ENCODE results near the gene CCR7. TPM values are rescaled to one million over a fixed set of nuclear protein-coding genes. Genes with fewer than 3 reads are reported as not detected.

Gene CCR7
- total and polyA plus RNA-seq, 4 donors = 0.11 to 0.33 (median 0.18) TPM

DNA sequence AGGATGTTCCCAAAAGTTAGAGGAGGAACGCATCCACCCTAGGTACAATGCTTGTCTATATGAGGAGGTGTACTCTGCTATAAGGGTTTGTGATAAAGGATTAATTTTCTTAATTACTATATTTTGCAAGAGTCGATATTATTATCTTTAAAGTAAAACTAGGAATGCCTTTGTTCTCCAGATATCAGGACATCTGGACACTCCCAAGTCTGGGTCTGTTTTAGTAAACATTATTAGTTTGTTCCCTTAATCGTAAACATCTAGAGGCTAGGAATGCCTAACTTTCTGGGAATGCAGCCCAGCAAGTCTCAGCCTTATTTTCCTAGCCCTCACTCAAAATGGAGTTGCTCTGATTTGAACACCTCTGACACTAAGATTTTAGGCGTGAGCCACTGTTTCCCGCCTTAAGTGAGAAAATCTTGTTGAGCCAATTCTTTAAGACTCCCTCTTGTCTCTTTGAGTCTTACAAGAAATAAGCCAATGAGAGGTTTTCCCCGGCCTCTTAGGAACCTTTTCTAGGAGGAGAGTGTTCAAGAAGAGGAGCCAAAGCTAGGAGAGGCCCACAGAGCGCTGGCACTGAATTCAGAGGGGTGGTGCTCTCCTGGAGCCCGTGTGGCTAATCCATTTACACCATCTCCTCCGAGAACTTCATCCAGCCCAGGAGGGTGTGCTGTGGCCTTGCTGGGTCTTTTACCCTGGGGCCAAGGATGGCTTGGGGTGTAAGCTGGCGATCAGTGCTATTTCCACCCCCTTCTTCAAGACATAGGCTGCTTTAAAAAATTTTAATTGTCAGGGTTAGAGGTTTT is 41.5 kb upstream of the CCR7 start:
- Histone ChIP-seq H3K4me3 (ENCODE audit: low read depth, low read length) (no peak overlapping the region), H3K36me3 (ENCODE audit: control insufficient read depth, insufficient read depth, low read length) (no peaks in the 10 kb centered on the region), H3K27ac (ENCODE audit: low read depth, low read length) (no peak overlapping the region), H3K4me1 (ENCODE audit: control insufficient read depth, insufficient read depth, low read length) (no peaks in the 10 kb centered on the region), H3K9me3 (ENCODE audit: control insufficient read depth, insufficient read depth, low read length) (no peaks in the 10 kb centered on the region), H3K27me3 (ENCODE audit: control insufficient read depth, insufficient read depth, low read length) (no peaks in the 10 kb centered on the region)
- DNase-seq (ENCODE audit: low read depth in 4 of 6, low spot score in 6 of 6) = no peak
- WGBS (ENCODE audit: insufficient coverage) = 60% methylated on average over 3 of the region's 10 CpGs

DNA sequence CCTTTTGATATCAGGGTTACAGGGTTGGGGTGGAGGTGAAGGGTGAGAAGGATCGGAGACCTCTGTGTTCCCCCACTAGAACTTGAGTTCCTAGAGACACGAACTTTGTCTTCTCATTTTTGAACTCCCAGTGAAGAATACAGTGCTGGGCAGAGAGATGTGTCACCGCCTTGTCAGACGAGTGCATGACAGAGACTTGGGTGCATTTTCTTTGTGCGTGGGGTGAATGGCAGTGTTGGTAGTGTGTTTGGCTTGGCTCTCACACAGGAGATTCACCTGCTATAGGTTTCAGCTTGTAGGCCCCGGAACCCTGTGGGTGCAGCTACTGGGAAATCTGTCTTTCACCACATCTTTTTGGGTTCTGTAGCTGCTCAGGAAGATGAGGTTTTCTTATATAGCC is 40.0 kb upstream of the CCR7 start:
- no peak overlapping the region for H3K27ac ChIP-seq (ENCODE audit: low read depth, low read length)
- no peak overlapping the region for H3K4me3 ChIP-seq (ENCODE audit: low read depth, low read length)
- no peaks in the 10 kb centered on the region for H3K4me1 ChIP-seq (ENCODE audit: control insufficient read depth, insufficient read depth, low read length)
- no peak for DNase-seq (ENCODE audit: low read depth in 4 of 6, low spot score in 6 of 6)
- H3K36me3 ChIP-seq (ENCODE audit: control insufficient read depth, insufficient read depth, low read length) = no peaks in the 10 kb centered on the region
- no peaks in the 10 kb centered on the region for H3K27me3 ChIP-seq (ENCODE audit: control insufficient read depth, insufficient read depth, low read length)
- no peaks in the 10 kb centered on the region for H3K9me3 ChIP-seq (ENCODE audit: control insufficient read depth, insufficient read depth, low read length)
- WGBS (ENCODE audit: insufficient coverage) = 82% methylated on average over 5 of the region's 6 CpGs

DNA sequence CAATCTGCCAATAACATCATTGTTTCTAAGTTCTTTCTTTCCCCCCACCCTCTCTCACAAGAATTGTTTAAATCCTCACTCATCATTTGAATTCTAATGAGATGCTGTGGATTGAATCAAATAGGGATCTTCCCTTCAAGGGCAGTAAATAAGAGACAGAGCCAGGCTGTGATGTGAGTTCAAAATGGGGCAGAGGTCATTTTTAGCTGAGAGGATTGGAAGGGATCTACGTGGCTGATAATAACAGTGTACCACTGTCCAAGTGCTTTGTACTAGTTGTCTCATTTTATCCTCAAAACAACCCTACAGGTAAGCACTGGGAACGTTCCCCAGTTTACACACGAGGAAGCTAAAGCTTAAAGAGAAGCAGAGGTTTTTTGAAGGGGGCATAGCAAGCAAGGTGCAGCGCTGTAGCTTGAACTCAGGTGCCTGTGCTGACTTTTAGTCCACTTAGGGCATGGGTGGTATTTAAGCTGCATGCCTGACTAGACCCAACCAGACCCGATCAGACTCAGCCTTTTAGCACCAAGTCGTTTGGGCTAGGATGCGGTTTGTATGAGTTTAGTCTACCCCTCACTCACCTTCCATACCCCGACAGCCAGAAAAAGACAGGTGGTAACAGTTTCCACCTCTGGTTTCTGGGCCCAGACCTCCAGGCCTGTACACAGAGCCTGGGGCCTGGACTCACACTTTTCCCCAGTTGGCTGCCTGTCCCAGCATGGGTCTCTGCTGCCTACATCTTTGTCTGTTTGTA is 39.2 kb upstream of the CCR7 start:
- 93% methylated on average over 7 of the region's 8 CpGs for WGBS (ENCODE audit: insufficient coverage)
- Histone ChIP-seq H3K9me3 (ENCODE audit: control insufficient read depth, insufficient read depth, low read length) (no peaks in the 10 kb centered on the region), H3K27me3 (ENCODE audit: control insufficient read depth, insufficient read depth, low read length) (no peaks in the 10 kb centered on the region), H3K27ac (ENCODE audit: low read depth, low read length) (no peak overlapping the region), H3K4me1 (ENCODE audit: control insufficient read depth, insufficient read depth, low read length) (no peaks in the 10 kb centered on the region), H3K4me3 (ENCODE audit: low read depth, low read length) (no peak overlapping the region), H3K36me3 (ENCODE audit: control insufficient read depth, insufficient read depth, low read length) (no peaks in the 10 kb centered on the region)
- DNase-seq (ENCODE audit: low read depth in 4 of 6, low spot score in 6 of 6) = no peak

DNA sequence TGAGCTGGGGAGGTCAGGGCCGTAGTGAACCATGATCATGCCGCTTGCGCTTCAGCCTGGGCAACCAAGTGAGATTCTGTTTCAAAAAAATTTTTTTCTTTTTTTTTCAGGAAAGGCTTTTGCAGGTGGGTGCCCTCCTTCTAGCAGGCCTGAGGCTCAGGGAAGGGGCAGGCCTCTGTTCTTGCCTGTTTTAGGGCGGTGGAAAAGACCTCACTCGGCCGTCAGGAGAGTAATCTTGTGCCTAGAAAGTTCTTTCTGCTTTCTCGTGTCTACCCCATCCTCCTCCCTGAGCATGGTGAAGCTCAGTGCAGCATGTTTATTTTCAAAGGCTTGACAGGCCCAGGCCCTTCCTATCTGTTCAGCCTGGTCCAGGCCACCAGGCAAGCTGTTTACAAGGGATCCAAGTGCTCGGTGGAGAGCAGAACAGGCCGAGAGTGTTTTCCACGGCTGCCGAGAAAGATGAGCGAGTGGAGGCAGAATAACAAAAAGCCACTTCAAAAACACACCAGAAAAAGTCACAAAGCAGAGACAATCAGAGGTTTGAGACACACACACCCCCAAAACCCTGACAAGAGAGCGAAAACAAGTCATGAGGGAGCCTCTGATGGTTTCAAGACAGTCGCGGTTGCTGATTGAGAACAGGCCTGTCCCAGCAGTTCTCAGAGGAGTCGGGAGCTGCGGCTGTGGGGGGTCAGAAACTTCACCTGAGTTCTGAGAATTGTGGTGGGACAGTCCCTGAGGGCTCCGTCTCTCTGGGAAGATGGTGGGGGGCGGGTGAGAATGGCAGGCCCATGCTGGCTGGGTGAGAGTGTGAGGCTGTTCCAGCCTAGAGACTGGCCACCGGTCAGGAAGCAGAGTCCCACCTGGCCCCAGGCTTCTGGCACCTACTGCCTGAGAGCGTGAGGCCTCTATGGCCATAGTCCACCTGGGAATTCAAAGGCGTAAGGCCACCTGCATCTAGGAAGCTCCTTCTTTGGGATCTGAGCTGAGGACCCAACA is 37.5 kb upstream of the CCR7 start:
- Histone ChIP-seq H3K36me3 (ENCODE audit: control insufficient read depth, insufficient read depth, low read length) (no peaks in the 10 kb centered on the region), H3K4me1 (ENCODE audit: control insufficient read depth, insufficient read depth, low read length) (no peaks in the 10 kb centered on the region), H3K4me3 (ENCODE audit: low read depth, low read length) (no peak overlapping the region), H3K27me3 (ENCODE audit: control insufficient read depth, insufficient read depth, low read length) (no peaks in the 10 kb centered on the region), H3K27ac (ENCODE audit: low read depth, low read length) (no peak overlapping the region), H3K9me3 (ENCODE audit: control insufficient read depth, insufficient read depth, low read length) (no peaks in the 10 kb centered on the region)
- DNase-seq (ENCODE audit: low read depth in 4 of 6, low spot score in 6 of 6) = no peak
- 86% methylated on average over 21 of the region's 22 CpGs for whole genome bisulfite sequencing (ENCODE audit: insufficient coverage)

DNA sequence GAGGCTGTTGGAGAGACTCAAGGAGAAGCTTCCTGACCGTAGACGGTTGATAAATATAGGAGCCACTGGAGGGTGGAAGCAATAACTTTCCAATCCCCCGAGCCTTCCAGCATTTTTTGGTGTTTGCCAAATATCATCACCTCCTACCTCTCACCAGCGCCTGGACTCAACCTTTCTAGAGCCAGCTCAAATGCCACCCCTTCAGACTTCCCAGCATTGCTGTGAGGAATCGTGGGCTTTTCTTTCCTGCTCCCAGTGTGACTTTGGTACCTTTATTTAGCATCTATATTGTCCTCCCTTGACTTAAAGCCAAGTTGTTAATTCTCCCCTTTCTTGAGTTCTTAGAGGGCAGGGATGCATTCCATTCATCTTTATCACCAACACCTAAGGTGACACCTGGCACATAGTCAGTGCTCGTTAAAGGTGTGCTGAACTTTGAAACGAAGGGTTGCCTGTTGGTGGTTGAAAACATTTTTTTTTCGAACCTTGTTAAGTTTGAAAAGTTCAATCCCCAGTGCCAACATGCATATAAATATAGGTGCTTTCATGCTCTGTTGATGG is 35.3 kb upstream of the CCR7 start:
- Histone ChIP-seq H3K36me3 (ENCODE audit: control insufficient read depth, insufficient read depth, low read length) (no peaks in the 10 kb centered on the region), H3K4me1 (ENCODE audit: control insufficient read depth, insufficient read depth, low read length) (no peaks in the 10 kb centered on the region), H3K9me3 (ENCODE audit: control insufficient read depth, insufficient read depth, low read length) (no peaks in the 10 kb centered on the region), H3K27ac (ENCODE audit: low read depth, low read length) (no peak overlapping the region), H3K4me3 (ENCODE audit: low read depth, low read length) (no peak overlapping the region), H3K27me3 (ENCODE audit: control insufficient read depth, insufficient read depth, low read length) (no peaks in the 10 kb centered on the region)
- DNase-seq (ENCODE audit: low read depth in 4 of 6, low spot score in 6 of 6) = no peak
- 75% methylated on average over 1 of the region's 8 CpGs for WGBS (ENCODE audit: insufficient coverage)

DNA sequence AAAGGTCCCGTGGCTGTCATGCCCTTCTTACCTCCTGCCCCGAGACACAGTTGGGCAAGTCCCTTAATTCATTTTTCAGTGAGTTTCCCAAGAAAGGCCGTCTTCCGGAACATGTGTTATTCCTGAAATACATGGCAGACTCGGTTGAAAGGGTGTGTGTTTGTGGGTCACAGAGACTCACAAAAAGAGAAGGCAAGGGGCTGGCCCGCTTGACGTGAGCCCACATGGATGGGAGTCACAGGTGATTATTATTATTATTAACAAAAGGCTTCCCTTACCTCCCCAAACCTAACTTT is 34.1 kb upstream of the CCR7 start:
- 83% methylated on average over 4 of the region's 7 CpGs for WGBS (ENCODE audit: insufficient coverage)
- no peak overlapping the region for H3K27ac ChIP-seq (ENCODE audit: low read depth, low read length)
- H3K27me3 ChIP-seq (ENCODE audit: control insufficient read depth, insufficient read depth, low read length) = no peaks in the 10 kb centered on the region
- H3K9me3 ChIP-seq (ENCODE audit: control insufficient read depth, insufficient read depth, low read length) = no peaks in the 10 kb centered on the region
- H3K4me1 ChIP-seq (ENCODE audit: control insufficient read depth, insufficient read depth, low read length) = no peaks in the 10 kb centered on the region
- DNase-seq (ENCODE audit: low read depth in 4 of 6, low spot score in 6 of 6) = no peak
- no peaks in the 10 kb centered on the region for H3K36me3 ChIP-seq (ENCODE audit: control insufficient read depth, insufficient read depth, low read length)
- no peak overlapping the region for H3K4me3 ChIP-seq (ENCODE audit: low read depth, low read length)

DNA sequence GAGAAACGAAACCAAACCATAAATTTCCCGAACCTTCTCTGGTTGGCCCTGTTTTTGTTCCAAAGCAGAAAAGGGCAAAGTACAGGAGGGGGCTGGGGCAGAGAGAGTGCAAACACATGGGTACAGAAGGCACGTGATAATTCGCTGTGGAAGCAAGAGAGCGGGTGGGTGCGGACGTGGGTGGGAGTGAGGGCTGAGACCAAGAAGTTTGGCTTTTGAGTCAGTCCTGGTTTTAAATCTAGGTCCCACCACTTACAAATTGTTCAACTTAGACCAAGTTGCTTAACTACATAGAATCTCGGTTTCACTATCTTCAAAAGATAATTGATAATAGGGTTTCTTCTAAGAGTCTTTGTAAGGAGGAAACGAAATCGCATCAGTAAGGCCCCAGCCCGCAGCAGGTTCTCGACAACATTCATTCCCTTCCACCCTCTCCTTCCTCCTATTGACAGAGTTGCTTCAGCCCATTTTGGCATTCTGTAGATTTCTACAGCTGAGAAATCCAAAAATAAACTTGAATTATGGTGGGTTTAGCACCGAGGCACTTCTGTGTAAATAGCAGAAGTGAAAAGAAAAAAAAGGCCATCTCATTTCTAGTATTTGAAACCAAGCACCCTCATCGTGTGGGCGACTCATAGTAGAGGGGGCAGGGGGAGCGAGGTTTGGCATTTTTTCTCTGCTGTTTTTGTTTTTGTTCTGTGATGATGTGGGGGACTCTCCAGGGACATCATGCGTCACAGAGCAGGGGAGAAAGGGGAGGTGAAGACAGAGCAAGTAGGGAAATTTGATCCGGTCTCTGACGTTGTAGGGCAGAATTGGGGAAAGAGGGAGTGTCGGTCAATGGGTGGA is 33.6 kb upstream of the CCR7 start:
- no peaks in the 10 kb centered on the region for H3K9me3 ChIP-seq (ENCODE audit: control insufficient read depth, insufficient read depth, low read length)
- H3K36me3 ChIP-seq (ENCODE audit: control insufficient read depth, insufficient read depth, low read length) = no peaks in the 10 kb centered on the region
- no peak overlapping the region for H3K4me3 ChIP-seq (ENCODE audit: low read depth, low read length)
- H3K27me3 ChIP-seq (ENCODE audit: control insufficient read depth, insufficient read depth, low read length) = no peaks in the 10 kb centered on the region
- WGBS (ENCODE audit: insufficient coverage) = 67% methylated on average over 10 of the region's 20 CpGs
- H3K4me1 ChIP-seq (ENCODE audit: control insufficient read depth, insufficient read depth, low read length) = no peaks in the 10 kb centered on the region
- no peak for DNase-seq (ENCODE audit: low read depth in 4 of 6, low spot score in 6 of 6)
- no peak overlapping the region for H3K27ac ChIP-seq (ENCODE audit: low read depth, low read length)

DNA sequence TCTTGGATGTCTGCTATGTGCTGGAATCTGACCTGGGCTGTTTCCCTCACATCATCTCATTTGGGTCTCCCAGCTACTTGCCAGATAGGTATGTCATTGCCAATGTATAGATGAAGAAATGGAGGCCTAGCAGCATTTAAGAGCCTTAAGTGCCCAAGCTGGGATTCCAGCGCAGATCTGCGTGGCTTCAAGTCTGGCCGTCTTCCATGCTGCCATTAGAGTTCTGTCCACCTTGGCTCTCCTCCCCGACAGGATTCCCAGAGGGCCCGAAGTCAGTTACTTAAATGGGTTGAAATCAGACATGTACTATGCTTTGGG is 33.0 kb upstream of the CCR7 start:
- 90% methylated on average over 3 of the region's 5 CpGs for WGBS (ENCODE audit: insufficient coverage)

More for the DNA sequence above, 33.0 kb upstream of the CCR7 start:
- no peak for DNase-seq (ENCODE audit: low read depth in 4 of 6, low spot score in 6 of 6)
- Histone ChIP-seq H3K36me3 (ENCODE audit: control insufficient read depth, insufficient read depth, low read length) (no peaks in the 10 kb centered on the region), H3K27ac (ENCODE audit: low read depth, low read length) (no peak overlapping the region), H3K4me1 (ENCODE audit: control insufficient read depth, insufficient read depth, low read length) (no peaks in the 10 kb centered on the region), H3K4me3 (ENCODE audit: low read depth, low read length) (no peak overlapping the region), H3K27me3 (ENCODE audit: control insufficient read depth, insufficient read depth, low read length) (no peaks in the 10 kb centered on the region), H3K9me3 (ENCODE audit: control insufficient read depth, insufficient read depth, low read length) (no peaks in the 10 kb centered on the region)

Measured in spinal cord (tissue), 10 donors.